ENCODE measurements around the gene PSMB4.
A peak's percentile ranks its signal among the peaks of the same experiment; 100 is the strongest.
"Not testable (repeated sequence)": the region's sequence is repeated elsewhere in the genome, so short reads cannot be mapped to it uniquely, and the experiment has no call there.

PSMB4 gene

DNA sequence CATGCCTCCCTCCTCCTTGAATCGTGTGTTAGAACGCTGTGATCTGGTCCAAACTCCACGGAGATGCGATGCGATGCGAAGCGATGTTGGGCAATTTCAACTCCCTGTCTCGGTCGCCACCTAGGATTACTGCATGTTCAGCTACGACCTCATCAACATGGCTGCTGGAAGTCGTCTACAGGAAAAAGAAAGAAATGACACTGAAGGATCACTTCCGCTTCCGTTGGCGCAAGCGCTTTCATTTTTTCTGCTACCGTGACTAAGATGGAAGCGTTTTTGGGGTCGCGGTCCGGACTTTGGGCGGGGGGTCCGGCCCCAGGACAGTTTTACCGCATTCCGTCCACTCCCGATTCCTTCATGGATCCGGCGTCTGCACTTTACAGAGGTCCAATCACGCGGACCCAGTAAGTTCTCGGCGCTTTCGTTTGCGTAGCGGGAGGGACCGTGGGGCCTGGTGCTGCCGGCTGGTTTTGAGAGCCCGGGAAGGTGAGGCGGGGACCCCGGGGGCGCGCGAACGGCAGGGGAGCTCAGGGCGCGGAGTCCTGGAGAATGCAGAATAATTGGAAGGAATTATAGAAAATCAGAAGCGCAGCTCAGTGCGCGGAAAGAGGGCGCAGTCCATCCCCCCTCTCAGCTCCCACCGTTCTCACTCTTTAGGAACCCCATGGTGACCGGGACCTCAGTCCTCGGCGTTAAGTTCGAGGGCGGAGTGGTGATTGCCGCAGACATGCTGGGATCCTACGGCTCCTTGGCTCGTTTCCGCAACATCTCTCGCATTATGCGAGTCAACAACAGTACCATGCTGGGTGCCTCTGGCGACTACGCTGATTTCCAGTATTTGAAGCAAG lies at the start of gene PSMB4:
TSS of gene PSMB4 (plus strand) at position 250 of the 848 bp plus-strand sequence. CDS start at position 265, 15 bp downstream.
- H3K9me3 ChIP-seq (ENCODE audit: control insufficient read depth, low read depth, low read length): no peaks in the 10 kb centered on the region
- peak within 1 kb of the TSS; percentile 80 for H3K27ac ChIP-seq (ENCODE audit: low read length)
- H3K4me1 ChIP-seq (ENCODE audit: control insufficient read depth, low read depth, low read length): peaks cover 6% of the 10 kb centered on the region
- peak within 1 kb of the TSS; percentile 95 for H3K9ac ChIP-seq (ENCODE audit: low read length)
- peaks cover 33% of the 10 kb centered on the region for H3K36me3 ChIP-seq (ENCODE audit: control insufficient read depth, low read depth, low read length)
- no peaks in the 10 kb centered on the region for H3K27me3 ChIP-seq (ENCODE audit: control insufficient read depth, insufficient read depth, low read length)
- H3K4me3 ChIP-seq (ENCODE audit: low read length): peak within 1 kb of the TSS; percentile 79

DNA sequence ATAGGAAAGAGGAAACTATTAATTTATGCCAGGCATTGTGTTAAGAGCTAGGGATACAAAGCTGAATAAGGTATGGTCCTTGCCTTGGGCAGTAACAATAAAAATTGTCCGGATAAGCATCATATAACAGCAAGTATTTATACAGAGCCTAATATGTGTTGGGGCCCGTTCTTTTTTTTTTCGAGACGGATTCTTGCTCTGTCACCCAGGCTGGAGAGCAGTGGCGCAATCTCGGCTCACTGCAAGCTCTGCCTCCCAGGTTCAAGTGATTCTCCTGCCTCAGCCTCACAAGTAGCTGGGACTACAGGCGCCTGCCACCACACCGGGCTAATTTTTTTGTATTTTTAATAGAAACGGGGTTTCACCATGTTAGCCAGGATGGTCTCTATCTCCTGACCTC lies 49.0 kb upstream of the PSMB4 start:
- peaks cover 13% of the 10 kb centered on the region for H3K4me1 ChIP-seq (ENCODE audit: control insufficient read depth, low read depth, low read length)
- H3K9me3 ChIP-seq (ENCODE audit: control insufficient read depth, low read depth, low read length); H3K27me3 ChIP-seq (ENCODE audit: control insufficient read depth, insufficient read depth, low read length); H3K36me3 ChIP-seq (ENCODE audit: control insufficient read depth, low read depth, low read length); H3K4me3 ChIP-seq (ENCODE audit: low read length); H3K27ac ChIP-seq (ENCODE audit: low read length); H3K9ac ChIP-seq (ENCODE audit: low read length): not testable (repeated sequence)

DNA sequence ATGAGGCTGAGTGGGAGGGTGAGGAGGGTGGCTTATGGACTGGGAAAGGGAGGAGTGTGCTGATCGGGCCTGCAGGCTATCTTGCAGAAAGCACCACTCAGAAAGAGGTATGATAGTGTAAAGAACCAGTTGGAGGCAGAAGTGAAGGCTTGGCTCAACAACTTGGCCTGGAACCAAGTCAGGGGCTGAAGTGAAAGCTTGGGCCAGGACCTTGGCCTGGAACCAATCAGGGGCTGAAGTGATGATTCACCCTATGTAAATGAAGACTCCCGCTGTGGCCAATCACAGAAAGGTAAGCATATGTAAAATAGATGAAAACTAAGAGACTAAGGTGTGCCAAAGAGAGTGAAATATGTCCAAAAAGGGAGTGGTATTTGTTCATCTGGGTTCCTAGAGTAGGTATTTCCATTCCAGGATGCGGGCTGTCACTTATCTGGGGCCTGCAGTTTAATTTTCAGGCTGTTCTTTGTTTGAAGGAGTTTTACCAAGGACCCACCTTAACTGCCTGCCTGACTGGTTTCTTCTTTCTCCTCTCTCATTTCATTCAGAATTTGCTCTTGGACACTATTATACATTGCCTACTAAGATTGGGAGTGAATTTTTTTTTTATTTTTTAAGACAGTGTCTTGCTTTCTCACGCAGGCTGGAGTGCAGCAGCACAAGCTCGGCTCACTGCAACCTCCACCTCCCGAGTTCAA lies 47.2 kb upstream of the PSMB4 start:
- Histone ChIP-seq H3K4me3 (ENCODE audit: low read length) (no peak overlapping the region), H3K9ac (ENCODE audit: low read length) (no peak overlapping the region), H3K27ac (ENCODE audit: low read length) (no peak overlapping the region), H3K27me3 (ENCODE audit: control insufficient read depth, insufficient read depth, low read length) (no peaks in the 10 kb centered on the region), H3K9me3 (ENCODE audit: control insufficient read depth, low read depth, low read length) (peaks cover 8% of the 10 kb centered on the region), H3K4me1 (ENCODE audit: control insufficient read depth, low read depth, low read length) (peaks cover 5% of the 10 kb centered on the region), H3K36me3 (ENCODE audit: control insufficient read depth, low read depth, low read length) (no peaks in the 10 kb centered on the region)

DNA sequence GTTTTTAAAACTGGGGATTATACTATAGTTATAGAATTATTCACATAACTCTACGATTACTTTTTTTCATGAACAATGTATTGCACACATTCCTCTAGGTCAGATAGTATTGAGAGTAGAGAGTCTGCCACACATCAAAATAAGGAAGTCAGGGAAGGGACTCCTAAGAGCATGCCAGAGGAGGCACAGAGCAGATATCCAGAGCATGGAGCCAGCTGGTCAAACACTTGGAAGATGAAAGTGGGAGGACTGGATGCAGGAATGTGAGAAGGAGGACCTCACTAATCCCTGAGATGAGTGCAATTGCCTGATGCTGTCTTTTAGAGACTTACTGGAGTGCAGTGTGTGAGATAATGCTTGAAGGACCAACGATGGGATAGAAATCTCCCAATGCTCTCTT lies 42.7 kb upstream of the PSMB4 start:
- H3K9me3 ChIP-seq (ENCODE audit: control insufficient read depth, low read depth, low read length): peaks cover 5% of the 10 kb centered on the region
- no peaks in the 10 kb centered on the region for H3K4me1 ChIP-seq (ENCODE audit: control insufficient read depth, low read depth, low read length)
- H3K27ac ChIP-seq (ENCODE audit: low read length): no peak overlapping the region
- H3K27me3 ChIP-seq (ENCODE audit: control insufficient read depth, insufficient read depth, low read length): no peaks in the 10 kb centered on the region
- no peaks in the 10 kb centered on the region for H3K36me3 ChIP-seq (ENCODE audit: control insufficient read depth, low read depth, low read length)
- no peak overlapping the region for H3K4me3 ChIP-seq (ENCODE audit: low read length)
- H3K9ac ChIP-seq (ENCODE audit: low read length): no peak overlapping the region

DNA sequence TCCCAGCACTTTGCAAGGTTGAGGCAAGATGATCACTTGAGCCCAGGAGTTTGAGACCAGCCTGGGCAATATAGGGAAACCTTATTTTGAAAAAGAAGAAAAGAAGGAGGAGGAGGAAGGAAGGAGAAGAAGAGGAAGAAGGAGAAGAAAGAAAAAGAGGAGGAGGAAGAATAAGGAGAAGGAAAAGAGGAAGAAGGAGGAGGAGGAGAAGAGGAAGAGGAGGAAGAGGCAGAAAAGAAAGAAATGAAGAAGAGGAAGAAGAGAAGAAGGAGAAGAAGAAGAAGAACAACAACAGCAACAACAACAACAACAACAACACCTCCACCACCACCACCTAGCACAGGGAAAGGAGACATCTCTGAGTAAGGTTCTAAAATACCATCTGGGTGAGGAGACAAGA lies 37.5 kb upstream of the PSMB4 start:
- Histone ChIP-seq H3K27ac (ENCODE audit: low read length) (no peak overlapping the region), H3K27me3 (ENCODE audit: control insufficient read depth, insufficient read depth, low read length) (no peaks in the 10 kb centered on the region), H3K9me3 (ENCODE audit: control insufficient read depth, low read depth, low read length) (peaks cover 4% of the 10 kb centered on the region), H3K9ac (ENCODE audit: low read length) (no peak overlapping the region), H3K4me3 (ENCODE audit: low read length) (no peak overlapping the region), H3K4me1 (ENCODE audit: control insufficient read depth, low read depth, low read length) (no peaks in the 10 kb centered on the region), H3K36me3 (ENCODE audit: control insufficient read depth, low read depth, low read length) (peaks cover 5% of the 10 kb centered on the region)

DNA sequence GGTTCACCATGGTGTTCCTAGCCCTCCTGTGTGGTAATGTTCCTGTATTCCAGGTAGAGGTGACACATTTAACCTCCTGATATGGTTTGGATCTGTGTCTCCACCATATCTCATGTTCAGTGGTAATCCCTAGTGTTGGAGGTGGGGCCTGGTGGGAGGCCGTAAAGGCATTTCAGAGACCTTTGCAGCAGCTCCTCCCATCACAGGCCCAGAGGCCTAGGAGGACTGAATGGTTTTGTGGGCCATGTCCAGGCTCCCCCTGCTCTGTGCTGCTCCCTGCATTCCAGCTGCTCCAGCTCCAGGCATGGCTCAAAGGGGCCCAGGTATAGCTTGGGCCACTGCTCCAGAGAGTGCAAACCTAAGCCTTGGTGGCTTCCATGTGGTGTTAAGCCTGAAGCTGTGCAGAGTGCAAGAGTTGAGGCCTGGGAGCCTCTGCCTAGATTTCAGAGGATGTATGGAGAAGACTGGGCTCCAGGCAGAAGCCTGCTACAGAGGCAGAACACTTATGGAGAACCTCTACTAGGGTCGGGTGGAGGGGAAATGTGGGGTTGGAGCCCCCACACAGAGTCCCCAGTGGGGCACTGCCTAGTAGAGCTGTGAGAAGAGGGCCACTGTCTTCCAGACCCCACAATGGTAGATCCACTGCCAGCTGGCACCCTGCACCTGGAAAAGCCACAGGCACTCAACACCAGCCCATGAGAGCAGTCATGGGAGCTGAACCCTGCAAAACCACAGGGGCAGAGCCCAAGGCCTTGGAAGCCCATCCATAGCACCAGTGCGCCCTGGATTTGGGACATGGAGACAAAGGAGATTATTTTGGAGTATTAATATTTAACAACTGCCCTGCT lies 36.8 kb upstream of the PSMB4 start:
- H3K4me1 ChIP-seq (ENCODE audit: control insufficient read depth, low read depth, low read length): no peaks in the 10 kb centered on the region
- H3K4me3 ChIP-seq (ENCODE audit: low read length): no peak overlapping the region
- no peak overlapping the region for H3K9ac ChIP-seq (ENCODE audit: low read length)
- H3K27ac ChIP-seq (ENCODE audit: low read length): no peak overlapping the region
- H3K27me3 ChIP-seq (ENCODE audit: control insufficient read depth, insufficient read depth, low read length): no peaks in the 10 kb centered on the region
- H3K36me3 ChIP-seq (ENCODE audit: control insufficient read depth, low read depth, low read length): peaks cover 5% of the 10 kb centered on the region
- peaks cover 4% of the 10 kb centered on the region for H3K9me3 ChIP-seq (ENCODE audit: control insufficient read depth, low read depth, low read length)

DNA sequence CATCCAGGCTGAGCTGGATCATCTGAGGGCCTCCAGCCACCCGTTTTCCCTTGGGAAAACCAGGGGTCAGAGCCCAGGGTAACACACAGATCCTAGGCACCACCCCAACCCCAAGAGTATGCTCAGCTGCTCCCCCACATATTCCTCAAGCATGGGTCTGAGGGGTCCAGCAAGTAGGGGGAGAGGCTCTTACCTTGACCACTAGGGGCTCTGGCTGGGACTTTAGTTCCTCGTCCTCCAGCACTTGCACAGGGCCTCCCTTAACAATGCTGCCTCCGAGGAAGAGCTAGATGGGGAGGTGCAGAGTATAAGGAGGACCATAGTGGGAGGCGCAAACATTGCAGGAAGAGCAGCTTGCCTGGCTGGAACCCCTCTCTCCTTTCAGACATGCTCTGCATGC lies 34.4 kb upstream of the PSMB4 start:
- no peaks in the 10 kb centered on the region for H3K27me3 ChIP-seq (ENCODE audit: control insufficient read depth, insufficient read depth, low read length)

DNA sequence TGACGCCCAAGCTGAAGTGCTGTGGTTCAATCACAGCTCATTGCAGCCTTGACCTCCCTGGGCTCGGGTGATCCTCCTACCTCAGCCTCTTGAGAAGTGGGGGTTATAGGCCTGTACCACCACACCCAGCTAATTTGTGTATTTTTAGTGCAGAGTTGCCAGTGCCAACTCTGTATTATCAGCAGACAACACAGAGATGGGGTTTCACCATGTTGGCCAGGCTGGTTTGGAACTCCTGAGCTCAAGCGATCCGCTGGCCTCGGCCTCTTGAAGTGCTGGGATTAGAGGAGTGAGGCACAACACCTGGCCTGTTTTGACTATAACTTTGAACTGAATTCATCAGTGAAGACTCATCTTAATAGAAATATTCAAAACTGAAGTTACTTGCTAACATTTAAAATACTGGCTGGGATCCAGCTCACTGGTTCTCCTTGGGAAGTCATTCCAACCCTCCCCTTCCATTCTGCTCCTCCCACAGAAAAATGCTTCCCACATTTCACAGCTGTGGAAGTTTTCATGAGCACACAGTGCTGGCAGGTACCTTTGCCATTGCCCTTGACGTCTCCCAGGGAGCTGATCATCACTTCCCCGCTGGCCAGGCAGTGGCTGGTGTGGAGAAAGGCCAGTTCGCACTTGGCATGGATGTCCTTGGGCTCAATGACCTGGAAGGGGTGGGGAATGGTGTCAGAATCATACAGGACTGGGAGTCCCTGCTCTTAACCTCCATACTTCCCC lies 31.5 kb upstream of the PSMB4 start:
- Histone ChIP-seq H3K36me3 (ENCODE audit: control insufficient read depth, low read depth, low read length) (peaks cover 5% of the 10 kb centered on the region), H3K9me3 (ENCODE audit: control insufficient read depth, low read depth, low read length) (peaks cover 2% of the 10 kb centered on the region), H3K27me3 (ENCODE audit: control insufficient read depth, insufficient read depth, low read length) (no peaks in the 10 kb centered on the region), H3K4me1 (ENCODE audit: control insufficient read depth, low read depth, low read length) (peaks cover 9% of the 10 kb centered on the region), H3K9ac (ENCODE audit: low read length) (no peak overlapping the region), H3K27ac (ENCODE audit: low read length) (no peak overlapping the region), H3K4me3 (ENCODE audit: low read length) (no peak overlapping the region)

More for the DNA sequence above, 34.4 kb upstream of the PSMB4 start:
- no peak overlapping the region for H3K4me3 ChIP-seq (ENCODE audit: low read length)
- H3K36me3 ChIP-seq (ENCODE audit: control insufficient read depth, low read depth, low read length): peaks cover 5% of the 10 kb centered on the region
- peaks cover 4% of the 10 kb centered on the region for H3K9me3 ChIP-seq (ENCODE audit: control insufficient read depth, low read depth, low read length)
- no peak overlapping the region for H3K27ac ChIP-seq (ENCODE audit: low read length)
- no peaks in the 10 kb centered on the region for H3K4me1 ChIP-seq (ENCODE audit: control insufficient read depth, low read depth, low read length)
- H3K9ac ChIP-seq (ENCODE audit: low read length): no peak overlapping the region

DNA sequence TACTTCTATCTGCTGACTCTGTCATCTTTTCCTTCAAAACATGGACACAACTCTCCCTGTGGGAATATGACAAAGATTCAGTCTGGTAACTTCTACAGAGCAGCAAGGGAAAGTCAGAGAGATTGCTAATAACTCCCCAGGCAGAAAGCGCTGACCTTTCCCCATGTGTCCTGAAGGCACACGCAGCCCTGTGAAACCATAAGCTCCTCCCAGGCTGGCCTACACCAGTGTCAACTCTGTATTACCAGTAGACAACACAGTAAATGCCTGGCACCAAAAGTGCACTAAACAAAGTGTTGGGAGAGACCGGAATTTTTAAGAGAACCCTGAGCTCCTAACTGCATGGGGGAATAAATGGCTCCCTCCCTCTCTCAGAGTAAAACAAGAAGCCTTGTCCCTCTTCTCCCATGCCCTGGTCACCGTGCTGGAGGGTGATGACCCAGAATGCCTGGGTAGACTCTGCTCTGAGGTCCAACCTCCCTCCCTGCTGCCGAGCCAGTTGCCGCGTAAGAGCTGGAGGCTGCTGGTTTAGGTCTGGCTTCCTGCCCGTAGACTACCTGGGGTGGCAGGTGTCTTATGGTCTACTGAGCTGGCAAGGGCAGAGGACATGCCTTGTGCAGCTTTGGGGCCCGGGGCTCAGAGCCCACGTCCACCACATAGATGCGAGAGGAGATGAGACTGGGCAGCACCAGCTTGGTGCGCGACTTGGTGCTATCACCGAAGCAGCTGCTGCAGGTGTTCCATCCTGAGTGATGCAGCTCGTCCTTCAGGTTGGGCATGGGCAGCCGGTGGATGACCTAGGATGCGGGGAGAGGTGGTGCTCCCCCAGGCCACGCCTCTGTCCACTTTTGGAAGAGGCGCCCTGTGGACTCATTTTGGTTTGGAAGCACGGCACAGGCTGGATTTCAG lies 30.7 kb upstream of the PSMB4 start:
- Histone ChIP-seq H3K4me1 (ENCODE audit: control insufficient read depth, low read depth, low read length) (peaks cover 9% of the 10 kb centered on the region), H3K27me3 (ENCODE audit: control insufficient read depth, insufficient read depth, low read length) (no peaks in the 10 kb centered on the region), H3K9ac (ENCODE audit: low read length) (no peak overlapping the region), H3K4me3 (ENCODE audit: low read length) (no peak overlapping the region), H3K27ac (ENCODE audit: low read length) (no peak overlapping the region), H3K36me3 (ENCODE audit: control insufficient read depth, low read depth, low read length) (peaks cover 5% of the 10 kb centered on the region), H3K9me3 (ENCODE audit: control insufficient read depth, low read depth, low read length) (no peaks in the 10 kb centered on the region)

DNA sequence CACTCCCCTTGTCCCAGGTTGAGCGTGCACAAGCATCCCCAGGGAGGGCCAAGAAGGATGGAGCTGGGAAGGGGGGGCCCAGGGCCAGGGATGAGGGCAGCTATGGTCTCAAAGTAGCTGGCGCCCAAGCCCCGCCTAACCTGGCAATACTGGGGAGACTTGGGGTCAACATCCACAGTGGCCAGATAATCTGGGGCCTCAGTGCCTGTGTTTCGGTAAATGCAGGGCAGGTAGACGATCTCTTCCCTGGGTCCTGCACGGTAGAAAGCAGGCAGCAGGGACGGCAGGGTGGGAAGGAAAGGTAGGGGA lies 30.1 kb upstream of the PSMB4 start:
- peaks cover 9% of the 10 kb centered on the region for H3K4me1 ChIP-seq (ENCODE audit: control insufficient read depth, low read depth, low read length)
- no peak overlapping the region for H3K9ac ChIP-seq (ENCODE audit: low read length)
- H3K27me3 ChIP-seq (ENCODE audit: control insufficient read depth, insufficient read depth, low read length): no peaks in the 10 kb centered on the region
- peaks cover 5% of the 10 kb centered on the region for H3K36me3 ChIP-seq (ENCODE audit: control insufficient read depth, low read depth, low read length)
- no peak overlapping the region for H3K27ac ChIP-seq (ENCODE audit: low read length)
- H3K9me3 ChIP-seq (ENCODE audit: control insufficient read depth, low read depth, low read length): no peaks in the 10 kb centered on the region
- no peak overlapping the region for H3K4me3 ChIP-seq (ENCODE audit: low read length)

Measured in iPS-18a (cell line).